ENCODE data around the gene USH2A.

Gene USH2A

GRCh38 chr1:216332462-216332861 lies 90.8 kb downstream of the USH2A start:
- in situ Hi-C loops (cut with MboI; ENCODE audit: low pct_unique_long_range_greater_than_20kb, low sequenced_read_pairs, unreplicated experiment): no loop called here
- TF ChIP-seq, protein P1, sequence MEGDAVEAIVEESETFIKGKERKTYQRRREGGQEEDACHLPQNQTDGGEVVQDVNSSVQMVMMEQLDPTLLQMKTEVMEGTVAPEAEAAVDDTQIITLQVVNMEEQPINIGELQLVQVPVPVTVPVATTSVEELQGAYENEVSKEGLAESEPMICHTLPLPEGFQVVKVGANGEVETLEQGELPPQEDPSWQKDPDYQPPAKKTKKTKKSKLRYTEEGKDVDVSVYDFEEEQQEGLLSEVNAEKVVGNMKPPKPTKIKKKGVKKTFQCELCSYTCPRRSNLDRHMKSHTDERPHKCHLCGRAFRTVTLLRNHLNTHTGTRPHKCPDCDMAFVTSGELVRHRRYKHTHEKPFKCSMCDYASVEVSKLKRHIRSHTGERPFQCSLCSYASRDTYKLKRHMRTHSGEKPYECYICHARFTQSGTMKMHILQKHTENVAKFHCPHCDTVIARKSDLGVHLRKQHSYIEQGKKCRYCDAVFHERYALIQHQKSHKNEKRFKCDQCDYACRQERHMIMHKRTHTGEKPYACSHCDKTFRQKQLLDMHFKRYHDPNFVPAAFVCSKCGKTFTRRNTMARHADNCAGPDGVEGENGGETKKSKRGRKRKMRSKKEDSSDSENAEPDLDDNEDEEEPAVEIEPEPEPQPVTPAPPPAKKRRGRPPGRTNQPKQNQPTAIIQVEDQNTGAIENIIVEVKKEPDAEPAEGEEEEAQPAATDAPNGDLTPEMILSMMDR (IDR thresholded peaks at IDR 0.05; ENCODE audit: extremely low read depth, insufficient read depth, missing control alignments): no peak
- no peak for DNase-seq (ENCODE audit: low spot score)

DNA sequence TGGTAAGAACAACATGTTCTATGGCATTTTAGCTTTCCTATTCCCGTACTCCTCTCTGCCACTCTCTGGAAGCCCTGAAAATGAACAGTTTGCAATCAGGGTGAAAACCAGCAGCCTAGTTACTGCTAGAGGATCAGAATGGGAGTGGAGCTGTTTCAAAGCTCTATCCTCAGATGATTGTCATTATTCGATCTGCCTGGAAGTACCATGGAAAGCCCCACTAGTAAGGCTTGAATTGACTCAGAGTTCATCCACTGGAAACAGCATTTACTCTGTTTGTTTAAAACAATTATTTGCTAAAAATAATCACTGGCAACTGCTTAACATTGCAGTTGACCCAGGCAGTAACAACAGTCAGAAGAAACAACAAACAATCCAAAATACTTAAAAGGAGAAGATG lies 91.2 kb downstream of the USH2A start:
- in situ Hi-C loops (cut with MboI; ENCODE audit: low pct_unique_long_range_greater_than_20kb, low sequenced_read_pairs, unreplicated experiment): no loop called here

GRCh38 chr1:216331211-216331610 lies 92.0 kb downstream of the USH2A start:
- in situ Hi-C loops (cut with MboI; ENCODE audit: low pct_unique_long_range_greater_than_20kb, low sequenced_read_pairs, unreplicated experiment): no loop called here
- TF ChIP-seq, protein P1 (IDR thresholded peaks at IDR 0.05; ENCODE audit: extremely low read depth, insufficient read depth, missing control alignments): no peak
- no peak for DNase-seq (ENCODE audit: low spot score)

More for the DNA sequence above, 91.2 kb downstream of the USH2A start:
- TF ChIP-seq, protein P1 (IDR thresholded peaks at IDR 0.05; ENCODE audit: extremely low read depth, insufficient read depth, missing control alignments): no peak
- DNase-seq (ENCODE audit: low spot score): no peak

GRCh38 chr1:216330262-216330661 lies 93.0 kb downstream of the USH2A start:
- no peak for DNase-seq (ENCODE audit: low spot score)
- in situ Hi-C loops (cut with MboI; ENCODE audit: low pct_unique_long_range_greater_than_20kb, low sequenced_read_pairs, unreplicated experiment): no loop called here

DNA sequence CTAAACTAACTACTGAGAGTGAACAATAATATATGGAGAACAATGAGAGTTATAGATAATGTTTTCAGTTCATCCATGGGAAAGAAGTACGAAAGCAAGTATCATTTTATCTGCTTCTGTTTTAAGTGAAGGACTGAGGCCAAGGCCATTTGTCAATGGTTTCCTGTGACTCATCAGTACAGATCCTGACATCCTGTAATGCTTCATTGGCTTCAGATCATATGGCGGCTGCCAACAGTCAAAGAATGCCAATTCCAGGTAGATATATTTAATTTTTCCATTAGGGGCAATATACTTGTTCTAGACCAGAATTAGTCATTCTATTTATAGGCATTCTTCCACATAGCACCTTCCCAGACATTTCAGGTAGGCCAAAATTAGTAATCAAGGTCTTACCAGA lies 97.3 kb downstream of the USH2A start:
- DNase-seq (ENCODE audit: low spot score): no peak
- in situ Hi-C loops (cut with MboI; ENCODE audit: low pct_unique_long_range_greater_than_20kb, low sequenced_read_pairs, unreplicated experiment): no loop called here
- TF ChIP-seq, protein P1 (IDR thresholded peaks at IDR 0.05; ENCODE audit: extremely low read depth, insufficient read depth, missing control alignments): no peak

More at GRCh38 chr1:216330262-216330661, 93.0 kb downstream of the USH2A start:
- TF ChIP-seq, protein P1 (IDR thresholded peaks at IDR 0.05; ENCODE audit: extremely low read depth, insufficient read depth, missing control alignments): no peak

- TF ChIP-seq, protein P1 (IDR thresholded peaks at IDR 0.05; ENCODE audit: extremely low read depth, insufficient read depth, missing control alignments): no peak
- in situ Hi-C loops (cut with MboI; ENCODE audit: low pct_unique_long_range_greater_than_20kb, low sequenced_read_pairs, unreplicated experiment): no loop called here
- DNase-seq (ENCODE audit: low spot score): no peak
Observed at GRCh38 chr1:216325336-216325735, 97.9 kb downstream of the USH2A start.

GRCh38 chr1:216323344-216323743 lies 99.9 kb downstream of the USH2A start:
- in situ Hi-C loops (cut with MboI; ENCODE audit: low pct_unique_long_range_greater_than_20kb, low sequenced_read_pairs, unreplicated experiment): no loop called here
- no peak for DNase-seq (ENCODE audit: low spot score)
- TF ChIP-seq, protein P1 (IDR thresholded peaks at IDR 0.05; ENCODE audit: extremely low read depth, insufficient read depth, missing control alignments): no peak
